A549 (cell line): ENCODE data around the gene ZMYND8. TPM values are rescaled to one million over a fixed set of nuclear protein-coding genes. Genes with fewer than 3 reads are reported as not detected.

Experiments
- ATAC-seq, 2 experiments: fragments of 200-7000 bp in 1 of 2; fragments of >200 bp in 1 of 2; cut with Nextera tagmentation in 1 of 2; cut with Tn5 transposase in 1 of 2; 3 replicates each; pipeline versions ENCODE4 v1.8.0 to v1.9.1; 2018 to 2020; ENCODE audit warnings: mild to moderate bottlenecking in 1 of 2, moderate library complexity in 1 of 2
- CTCF ChIA-PET: fragments of 300-600 bp; sonication (Branson Sonifier 250); formaldehyde crosslinking; extraction: SDS; loops from one replicate; lab custom pipeline; 2021; ENCODE audit warnings: antibody characterized with exemption, inconsistent platforms; lab: Yijun Ruan, JAX
- POLR2A ChIA-PET: fragments of 350-600 bp; formaldehyde crosslinking; extraction: SDS; loops from one replicate; lab custom pipeline; 2021; ENCODE audit warnings: antibody characterized with exemption, inconsistent platforms; lab: Yijun Ruan, JAX
- DNase-seq, 2 experiments: peaks; one replicate each; pipeline versions ENCODE4 v3.0.0 to v3.0.0-alpha.2; 2011 to 2016; ENCODE audit warnings: low read depth in 1 of 2, low spot score in 1 of 2
- FAIRE-seq: peaks from 2 replicates; lab custom pipeline; 2011; peaks lifted over from hg19 to GRCh38; lab: Jason Lieb, UNC
- H3K27ac ChIP-seq, 2 experiments: fragments of >200 bp; sonication (Bioruptor Twin); formaldehyde crosslinking; 3 replicates each; pipeline ENCODE4 v1.5.1; 2016 to 2017
- H3K4me1 ChIP-seq: fragments of >200 bp; sonication (Bioruptor Twin); formaldehyde crosslinking; 3 replicates; pipeline ENCODE4 v1.6.1; 2016
- H3K4me2 ChIP-seq: fragments of >200 bp; sonication (Bioruptor Twin); formaldehyde crosslinking; 3 replicates; pipeline ENCODE4 v1.6.1; 2016
- H3K4me3 ChIP-seq: fragments of >200 bp; sonication (Bioruptor Twin); formaldehyde crosslinking; 3 replicates; pipeline ENCODE4 v1.5.1; 2016
- H3K9me3 ChIP-seq: fragments of >200 bp; sonication (Bioruptor Twin); formaldehyde crosslinking; 3 replicates; pipeline ENCODE4 v1.6.1; 2016
- BCL3 ChIP-seq: fragments of >200 bp; sonication (Bioruptor Twin); formaldehyde crosslinking; IDR thresholded peaks from 3 replicates; pipeline ENCODE4 v1.6.1; 2016
- BHLHE40 ChIP-seq: IDR thresholded peaks from 2 replicates; pipeline ENCODE4 v1.6.1; 2012; ENCODE audit warnings: low read depth, low read length, inconsistent platforms
- CBX8 ChIP-seq: fragments of 200-600 bp; sonication (generic); IDR thresholded peaks from 2 replicates; pipeline ENCODE4 v1.6.1; 2016
- E2F6 ChIP-seq: IDR thresholded peaks from 2 replicates; pipeline ENCODE4 v1.6.1; 2012; ENCODE audit warnings: low read depth, borderline replicate concordance
- FOSB ChIP-seq: fragments of 250-450 bp; sonication (Bioruptor Pico); IDR thresholded peaks from 2 replicates; pipeline ENCODE4 v1.5.0; 2020; ENCODE audit warnings: mild to moderate bottlenecking, moderate library complexity
- GATA3 ChIP-seq: IDR thresholded peaks from 2 replicates; pipeline ENCODE4 v1.6.1; 2012; ENCODE audit warnings: borderline replicate concordance
- HDAC2 ChIP-seq: fragments of 200-600 bp; sonication (generic); IDR thresholded peaks from 2 replicates; pipeline ENCODE4 v1.6.1; 2016
- HOXA7 ChIP-seq: fragments of 250-450 bp; sonication (Bioruptor Pico); IDR thresholded peaks from 2 replicates; pipeline ENCODE4 v1.5.0; 2020; ENCODE audit warnings: mild to moderate bottlenecking, moderate library complexity
- JUN ChIP-seq, 2 experiments: fragments of >200 bp; sonication (Bioruptor Twin); formaldehyde crosslinking; IDR thresholded peaks; 2 replicates in 1 of 2; 3 replicates in 1 of 2; pipeline ENCODE4 v1.6.1; 2016 to 2017
- JUNB ChIP-seq: fragments of >200 bp; sonication (Bioruptor Twin); formaldehyde crosslinking; IDR thresholded peaks from 2 replicates; pipeline ENCODE4 v1.6.1; 2016
- KDM1A ChIP-seq: fragments of 200-600 bp; sonication (generic); IDR thresholded peaks from 2 replicates; pipeline ENCODE4 v1.6.1; 2016; ENCODE audit warnings: low read depth, mild to moderate bottlenecking
- KDM5A ChIP-seq: fragments of 200-600 bp; sonication (generic); IDR thresholded peaks from 2 replicates; pipeline ENCODE4 v1.6.1; 2016; ENCODE audit warnings: antibody characterized with exemption, mild to moderate bottlenecking
- MAZ ChIP-seq: fragments of 150-350 bp; IDR thresholded peaks from 2 replicates; pipeline ENCODE4 v1.6.1; 2014; ENCODE audit warnings: antibody characterized with exemption, low read depth, low read length, borderline replicate concordance
- MYC ChIP-seq: IDR thresholded peaks from 2 replicates; pipeline ENCODE4 v1.6.1; 2012; ENCODE audit warnings: mild to moderate bottlenecking, inconsistent platforms, low read length, improper control_type of control experiment, borderline replicate concordance
- NR3C1 ChIP-seq: fragments of >200 bp; sonication (Bioruptor Twin); formaldehyde crosslinking; IDR thresholded peaks from 3 replicates; pipeline ENCODE4 v1.6.1; 2017
- POLR2A ChIP-seq: IDR thresholded peaks from 2 replicates; pipeline ENCODE4 v1.6.1; 2012; ENCODE audit warnings: mild to moderate bottlenecking, low read length
- POLR2AphosphoS2 ChIP-seq: conservative IDR thresholded peaks from 2 replicates; pipeline ENCODE4 v1.6.1; 2012; ENCODE audit warnings: low read length, improper control_type of control experiment, inconsistent platforms
- RCOR1 ChIP-seq: fragments of 150-350 bp; IDR thresholded peaks from 2 replicates; pipeline ENCODE4 v1.6.1; 2014; ENCODE audit warnings: antibody characterized with exemption, low read length, low read depth
- RNF2 ChIP-seq: fragments of 200-600 bp; sonication (generic); IDR thresholded peaks from 2 replicates; pipeline ENCODE4 v1.6.1; 2016; ENCODE audit warnings: low read depth, mild to moderate bottlenecking, antibody characterized with exemption, moderate library complexity, borderline replicate concordance
- SMC3 ChIP-seq: fragments of >200 bp; sonication (Bioruptor Twin); formaldehyde crosslinking; IDR thresholded peaks from 3 replicates; pipeline ENCODE4 v1.6.1; 2018; ENCODE audit warnings: inconsistent platforms
- SREBF2 ChIP-seq: fragments of 450-650 bp; IDR thresholded peaks from 2 replicates; pipeline ENCODE4 v1.6.1; 2014; ENCODE audit warnings: mild to moderate bottlenecking, moderate library complexity
- TP53 ChIP-seq: fragments of 250-450 bp; sonication (Bioruptor Pico); IDR thresholded peaks from 2 replicates; pipeline ENCODE4 v1.5.0; 2021; ENCODE audit warnings: mild to moderate bottlenecking, moderate library complexity
- ZC3H11A ChIP-seq: fragments of 450-650 bp; IDR thresholded peaks from 2 replicates; pipeline ENCODE4 v1.6.1; 2014; ENCODE audit warnings: antibody characterized with exemption, mild to moderate bottlenecking
- ZFP36 ChIP-seq: fragments of 450-650 bp; IDR thresholded peaks from 2 replicates; pipeline ENCODE4 v1.6.1; 2014; ENCODE audit warnings: borderline replicate concordance; ENCODE audit not compliant: partially characterized antibody
- ZSCAN20 ChIP-seq: fragments of 250-450 bp; sonication (Bioruptor Pico); IDR thresholded peaks from 2 replicates; pipeline ENCODE4 v1.8.0; 2022; ENCODE audit warnings: mild to moderate bottlenecking, moderate library complexity
- WGBS: methylation state at CpG from one replicate; pipeline ENCODE4 v1.1.6; 2017; ENCODE audit errors: missing lambda C conversion rate; 5-methylcytosine and 5-hydroxymethylcytosine counted together
- polyA plus RNA-seq, 4 experiments: library from polyadenylated mRNA; depleted of rRNA in 3 of 4; stranded (reverse); fragments of >200 nt; fragmentation: RNase III in 1 of 4; extraction: RNeasy Plus Mini Kit Qiagen cat#74134 plus additional on column Dnase treatment in 1 of 4; gene quantifications; 2 replicates in 3 of 4; 3 replicates in 1 of 4; pipeline ENCODE4 v1.2.3, GENCODE V29; 2011 to 2017
- TF ChIP-seq, protein P1 (sequence below): fragments of 150-350 bp; IDR thresholded peaks from 2 replicates; pipeline ENCODE4 v1.6.1; 2014; ENCODE audit warnings: low read depth, mild to moderate bottlenecking, low read length

ZMYND8 gene
- polyA plus RNA-seq, 2 of the 4 experiments (the other 2 are of a cell fraction) = 10.4 to 24.9 TPM

DNA sequence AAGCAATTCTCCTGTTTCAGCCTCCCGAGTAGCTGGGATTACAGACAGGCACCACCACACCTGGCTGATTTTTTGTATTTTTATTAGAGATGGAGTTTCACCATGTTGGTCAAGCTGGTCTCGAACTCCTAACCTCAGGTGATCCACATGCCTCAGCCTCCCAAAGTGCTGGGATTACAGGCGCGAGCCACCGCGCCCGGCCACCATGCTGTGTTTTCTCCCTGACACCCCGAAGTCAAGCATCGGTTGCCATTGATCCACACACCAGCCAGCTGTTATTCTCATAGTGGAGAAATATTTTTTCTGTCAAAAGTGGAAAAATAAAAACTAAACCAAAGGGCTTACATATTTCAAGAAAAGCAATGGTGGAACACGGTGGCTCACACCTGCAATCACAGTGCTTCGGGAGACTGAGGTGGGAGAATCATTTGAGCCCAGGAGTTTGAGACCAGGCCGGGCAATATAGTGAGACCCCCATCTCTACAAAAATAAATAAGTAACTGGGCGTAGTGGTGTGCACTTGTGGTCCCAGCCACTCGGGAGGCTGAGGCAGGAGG, 157.4 kb downstream of the ZMYND8 start:
- Histone ChIP-seq H3K27ac (peak overlapping the region; percentile 84 to 87), H3K4me1 (peaks cover 23% of the 10 kb centered on the region)
- CTCF ChIA-PET = interaction anchor here (0.8 to 17.7 kb wide), 12 partner anchors 14 to 1421 kb away, joined by 3 to 267 read pairs (median 4); no protein-coding TSS in a partner anchor
- TF ChIP-seq SREBF2 (no peak), BCL3 (no peak), ZFP36 (no peak), SMC3 (no peak), TP53 (CRISPR knock-in tag) (no peak), GATA3 (no peak), FOSB (CRISPR knock-in tag) (no peak), CBX8 (no peak), POLR2A (no peak), JUNB (no peak), MAZ (no peak), NR3C1 (no peak), RNF2 (no peak), ZSCAN20 (CRISPR knock-in tag) (no peak), HOXA7 (CRISPR knock-in tag) (no peak), MYC (no peak)
- TF ChIP-seq, protein P1, sequence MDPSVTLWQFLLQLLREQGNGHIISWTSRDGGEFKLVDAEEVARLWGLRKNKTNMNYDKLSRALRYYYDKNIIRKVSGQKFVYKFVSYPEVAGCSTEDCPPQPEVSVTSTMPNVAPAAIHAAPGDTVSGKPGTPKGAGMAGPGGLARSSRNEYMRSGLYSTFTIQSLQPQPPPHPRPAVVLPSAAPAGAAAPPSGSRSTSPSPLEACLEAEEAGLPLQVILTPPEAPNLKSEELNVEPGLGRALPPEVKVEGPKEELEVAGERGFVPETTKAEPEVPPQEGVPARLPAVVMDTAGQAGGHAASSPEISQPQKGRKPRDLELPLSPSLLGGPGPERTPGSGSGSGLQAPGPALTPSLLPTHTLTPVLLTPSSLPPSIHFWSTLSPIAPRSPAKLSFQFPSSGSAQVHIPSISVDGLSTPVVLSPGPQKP = no peak
- TF ChIP-seq, all 56 proteins: peak for 0
- no peak overlapping the region for H3K4me2 ChIP-seq
- no peak for FAIRE-seq
- ATAC-seq = no peak
- WGBS = 94% methylated on average over 14 of the region's 14 CpGs
- no peaks in the 10 kb centered on the region for H3K9me3 ChIP-seq
- POLR2A ChIA-PET = interaction anchor here (0.5 kb wide), 1 partner anchor 73 kb away, joined by 3 read pairs; no protein-coding TSS in a partner anchor
- no peak for DNase-seq
- no peak overlapping the region for H3K4me3 ChIP-seq

- H3K4me3 ChIP-seq = no peak overlapping the region
- ATAC-seq = no peak
- TF ChIP-seq KDM1A = 0 out of 2 replicates have a peak, but pooled peaks have one; percentile 68
- no peak for TF ChIP-seq ZC3H11A
- TF ChIP-seq RCOR1 = 0 out of 2 replicates have a peak, but pooled peaks have one; percentile 36
- no peak for TF ChIP-seq E2F6
- no peak for TF ChIP-seq CBX8
- no peak for TF ChIP-seq JUN (IDR thresholded peaks at IDR 0.05)
- no peak for TF ChIP-seq POLR2AphosphoS2
- TF ChIP-seq KDM5A = no peak
- TF ChIP-seq ZSCAN20 (CRISPR knock-in tag) = no peak
- peak; percentile 55; the same call in 1 of the 2 replicates for TF ChIP-seq HDAC2
- no peak for TF ChIP-seq BHLHE40
- ChIA-PET CTCF (interaction anchor here (0.8 to 17.7 kb wide), 13 partner anchors 13 to 1422 kb away, joined by 3 to 267 read pairs (median 4); no protein-coding TSS in a partner anchor), POLR2A (interaction anchor here (0.5 kb wide), 1 partner anchor 74 kb away, joined by 3 read pairs; no protein-coding TSS in a partner anchor)
- WGBS = 58% methylated on average over 3 of the region's 3 CpGs
- FAIRE-seq = no peak
- H3K4me2 ChIP-seq = no peak overlapping the region
- peak overlapping the region; percentile 84 to 87 for H3K27ac ChIP-seq
- H3K9me3 ChIP-seq = no peaks in the 10 kb centered on the region
- peaks cover 23% of the 10 kb centered on the region for H3K4me1 ChIP-seq
- no peak for DNase-seq
Observed at GRCh38 chr20:47198254-47198671, 158.2 kb downstream of the ZMYND8 start.
